Peyer's patch (tissue), 4 donors: ENCODE data around the gene PLG.
"Not testable (repeated sequence)": the region's sequence is repeated elsewhere in the genome, so short reads cannot be mapped to it uniquely, and the experiment has no call there.

ENCODE experiments used
- POLR2A ChIP-seq, 2 donors: fragments of 450-650 bp; IDR thresholded peaks; one replicate each; pipeline ENCODE4 v1.5.1; 2017; ENCODE audit warnings: antibody characterized with exemption in 2 of 2, mild to moderate bottlenecking in 2 of 2, moderate library complexity in 2 of 2
- TF ChIP-seq, protein P1 (sequence below), 6 experiments: fragments of 450-650 bp in 4 of 6; fragments of 200-600 bp in 2 of 6; sonication (generic) in 1 of 6; IDR thresholded peaks; one replicate each; pipeline ENCODE4 v1.5.1; 2017 to 2019; ENCODE audit warnings: antibody characterized with exemption in 6 of 6, mild to moderate bottlenecking in 3 of 6, moderate library complexity in 1 of 6

- TF ChIP-seq, protein P1, sequence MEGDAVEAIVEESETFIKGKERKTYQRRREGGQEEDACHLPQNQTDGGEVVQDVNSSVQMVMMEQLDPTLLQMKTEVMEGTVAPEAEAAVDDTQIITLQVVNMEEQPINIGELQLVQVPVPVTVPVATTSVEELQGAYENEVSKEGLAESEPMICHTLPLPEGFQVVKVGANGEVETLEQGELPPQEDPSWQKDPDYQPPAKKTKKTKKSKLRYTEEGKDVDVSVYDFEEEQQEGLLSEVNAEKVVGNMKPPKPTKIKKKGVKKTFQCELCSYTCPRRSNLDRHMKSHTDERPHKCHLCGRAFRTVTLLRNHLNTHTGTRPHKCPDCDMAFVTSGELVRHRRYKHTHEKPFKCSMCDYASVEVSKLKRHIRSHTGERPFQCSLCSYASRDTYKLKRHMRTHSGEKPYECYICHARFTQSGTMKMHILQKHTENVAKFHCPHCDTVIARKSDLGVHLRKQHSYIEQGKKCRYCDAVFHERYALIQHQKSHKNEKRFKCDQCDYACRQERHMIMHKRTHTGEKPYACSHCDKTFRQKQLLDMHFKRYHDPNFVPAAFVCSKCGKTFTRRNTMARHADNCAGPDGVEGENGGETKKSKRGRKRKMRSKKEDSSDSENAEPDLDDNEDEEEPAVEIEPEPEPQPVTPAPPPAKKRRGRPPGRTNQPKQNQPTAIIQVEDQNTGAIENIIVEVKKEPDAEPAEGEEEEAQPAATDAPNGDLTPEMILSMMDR (IDR thresholded peaks at IDR 0.05): not testable (repeated sequence)
- TF ChIP-seq POLR2A (IDR thresholded peaks at IDR 0.05): not testable (repeated sequence)
Measured at GRCh38 chr6:160741012-160741411, 39.0 kb downstream of the PLG start.
